HepG2 (cell line): Measurements from ENCODE around the gene MRPL54. TPM values are rescaled to one million over a fixed set of nuclear protein-coding genes. Genes with fewer than 3 reads are reported as not detected.

Experiments used
- AHR ChIP-seq: IDR thresholded peaks from 2 replicates; pipeline ENCODE4 v1.6.1; 2018; ENCODE audit warnings: missing genetic modification reagents, missing compliant biosample characterization
- ATRX ChIP-seq: sonication (generic); formaldehyde crosslinking; IDR thresholded peaks from 2 replicates; pipeline ENCODE4 v1.4.0; 2020; ENCODE audit warnings: missing genetic modification reagents, borderline replicate concordance
- CREB1 ChIP-seq, 2 experiments: fragments of 450-650 bp in 1 of 2; IDR thresholded peaks; 2 replicates each; pipeline ENCODE4 v1.6.1; 2016 to 2017; ENCODE audit warnings: control low read depth in 1 of 2, mild to moderate bottlenecking in 1 of 2, missing compliant biosample characterization in 1 of 2, missing genetic modification characterization in 1 of 2
- HDAC2 ChIP-seq: sonication (generic); formaldehyde crosslinking; IDR thresholded peaks from 2 replicates; pipeline ENCODE4 v1.4.0; 2020; ENCODE audit warnings: missing genetic modification reagents
- MAZ ChIP-seq, 2 experiments: sonication (generic) in 1 of 2; formaldehyde crosslinking in 1 of 2; IDR thresholded peaks; 2 replicates each; pipeline versions ENCODE4 v1.5.0 to v1.6.1; 2012 to 2020; ENCODE audit warnings: low read depth in 2 of 2, mild to moderate bottlenecking in 2 of 2, borderline replicate concordance in 1 of 2, improper control_type of control experiment in 1 of 2, low read length in 1 of 2, missing genetic modification reagents in 1 of 2, moderate library complexity in 1 of 2
- PHF5A ChIP-seq: IDR thresholded peaks from one replicate; pipeline ENCODE4 v1.6.1; 2018; ENCODE audit warnings: low read depth, missing genetic modification reagents; ENCODE audit not compliant: unreplicated experiment
- POGZ ChIP-seq: sonication (generic); formaldehyde crosslinking; IDR thresholded peaks from 2 replicates; pipeline ENCODE4 v1.4.0; 2020; ENCODE audit warnings: mild to moderate bottlenecking, missing genetic modification reagents
- POLR2G ChIP-seq: fragments of 200-400 bp; formaldehyde crosslinking; IDR thresholded peaks from 2 replicates; pipeline ENCODE4 v1.6.1; 2018; ENCODE audit warnings: mild to moderate bottlenecking, low read depth, low read length, moderate library complexity
- ZNF546 ChIP-seq: sonication (generic); formaldehyde crosslinking; conservative IDR thresholded peaks from 2 replicates; pipeline ENCODE4 v1.8.1; 2023; ENCODE audit warnings: mild to moderate bottlenecking, missing genetic modification reagents
- polyA plus RNA-seq, 8 experiments: library from polyadenylated mRNA; depleted of rRNA in 3 of 8; stranded (reverse) in 7 of 8; unstranded in 1 of 8; fragments of >200 nt; fragmentation: Illumina TruSeq in 4 of 8; extraction: Trizol in 4 of 8; gene quantifications; 2 replicates each; pipeline versions ENCODE4 v1.2.1 to v1.2.3, GENCODE V29; 2011 to 2016; ENCODE audit warnings: low read depth in 4 of 8, missing spikeins in 1 of 8, mixed read lengths in 1 of 8; ENCODE audit not compliant: insufficient read depth in 1 of 8
- total RNA-seq, 5 experiments: library from RNA; depleted of rRNA; stranded (reverse); fragments of >200 nt; fragmentation: Illumina TruSeq; extraction: Trizol; gene quantifications; 2 replicates each; pipeline ENCODE4 v1.2.3, GENCODE V29; 2016; ENCODE audit warnings: low read depth in 1 of 5
- TF ChIP-seq, protein P1 (sequence below): sonication (generic); formaldehyde crosslinking; IDR thresholded peaks from 2 replicates; pipeline ENCODE4; 2020; ENCODE audit warnings: missing genetic modification reagents, mild to moderate bottlenecking, borderline replicate concordance
- TF ChIP-seq, protein P2 (sequence below): sonication (generic); formaldehyde crosslinking; IDR thresholded peaks from 2 replicates; pipeline ENCODE4 v1.4.0; 2020; ENCODE audit warnings: missing genetic modification reagents, borderline replicate concordance
- TF ChIP-seq, protein P3 (sequence below): sonication (generic); formaldehyde crosslinking; IDR thresholded peaks from 2 replicates; pipeline ENCODE4 v1.4.0; 2020; ENCODE audit warnings: missing genetic modification reagents, mild to moderate bottlenecking, borderline replicate concordance
- TF ChIP-seq, protein P4 (sequence below), 2 experiments: sonication (generic) in 1 of 2; formaldehyde crosslinking in 1 of 2; IDR thresholded peaks; 2 replicates each; pipeline versions ENCODE4 v1.6.1 to v1.9.0; 2014 to 2022; ENCODE audit warnings: antibody characterized with exemption in 1 of 2, borderline replicate concordance in 1 of 2, inconsistent platforms in 1 of 2, low read depth in 1 of 2, missing genetic modification reagents in 1 of 2

Gene MRPL54
- total and polyA plus RNA-seq, 2 of the 13 experiments (the other 11 are each of a cell fraction or from before 2014, with no cell fraction given) = 36.8 to 66.9 TPM

DNA sequence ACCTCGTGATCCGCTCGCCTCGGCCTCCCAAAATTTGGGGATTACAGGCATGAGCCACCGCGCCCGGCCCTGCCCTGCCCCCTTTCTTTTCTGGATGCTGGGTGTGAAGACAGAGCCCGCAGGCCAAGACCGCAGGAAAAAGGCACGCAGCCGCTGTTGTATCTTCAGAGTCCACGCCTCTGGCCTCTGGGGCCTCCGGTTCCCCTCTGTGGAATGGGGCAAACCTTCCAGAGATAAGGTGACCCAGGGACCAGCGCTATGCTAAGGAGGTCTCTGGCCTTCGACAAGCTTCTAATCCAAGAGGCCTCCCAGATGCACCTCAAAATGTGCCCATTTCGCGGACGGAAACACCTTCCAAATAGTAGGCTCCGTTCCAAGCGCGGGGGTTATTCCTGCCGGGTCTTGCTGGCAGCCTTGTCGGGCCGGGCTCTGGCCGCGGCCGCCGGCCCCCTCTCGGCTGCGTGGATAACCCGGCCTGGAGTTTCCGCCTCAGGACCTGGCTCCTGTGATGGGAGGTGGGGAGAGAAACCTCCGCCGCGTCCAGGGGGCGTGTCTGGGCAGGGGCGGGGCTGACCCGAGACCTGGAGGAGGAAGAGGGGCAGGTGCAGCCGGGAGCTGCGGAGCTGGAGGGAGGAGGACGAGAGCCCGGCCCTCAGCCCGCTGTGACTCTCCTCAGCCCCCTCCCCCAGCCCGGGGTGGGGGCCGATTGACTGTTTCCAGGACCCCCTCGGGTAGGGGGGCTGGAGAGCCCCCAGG, 41.2 kb upstream of the MRPL54 start (continued):
- TF ChIP-seq, protein P1, sequence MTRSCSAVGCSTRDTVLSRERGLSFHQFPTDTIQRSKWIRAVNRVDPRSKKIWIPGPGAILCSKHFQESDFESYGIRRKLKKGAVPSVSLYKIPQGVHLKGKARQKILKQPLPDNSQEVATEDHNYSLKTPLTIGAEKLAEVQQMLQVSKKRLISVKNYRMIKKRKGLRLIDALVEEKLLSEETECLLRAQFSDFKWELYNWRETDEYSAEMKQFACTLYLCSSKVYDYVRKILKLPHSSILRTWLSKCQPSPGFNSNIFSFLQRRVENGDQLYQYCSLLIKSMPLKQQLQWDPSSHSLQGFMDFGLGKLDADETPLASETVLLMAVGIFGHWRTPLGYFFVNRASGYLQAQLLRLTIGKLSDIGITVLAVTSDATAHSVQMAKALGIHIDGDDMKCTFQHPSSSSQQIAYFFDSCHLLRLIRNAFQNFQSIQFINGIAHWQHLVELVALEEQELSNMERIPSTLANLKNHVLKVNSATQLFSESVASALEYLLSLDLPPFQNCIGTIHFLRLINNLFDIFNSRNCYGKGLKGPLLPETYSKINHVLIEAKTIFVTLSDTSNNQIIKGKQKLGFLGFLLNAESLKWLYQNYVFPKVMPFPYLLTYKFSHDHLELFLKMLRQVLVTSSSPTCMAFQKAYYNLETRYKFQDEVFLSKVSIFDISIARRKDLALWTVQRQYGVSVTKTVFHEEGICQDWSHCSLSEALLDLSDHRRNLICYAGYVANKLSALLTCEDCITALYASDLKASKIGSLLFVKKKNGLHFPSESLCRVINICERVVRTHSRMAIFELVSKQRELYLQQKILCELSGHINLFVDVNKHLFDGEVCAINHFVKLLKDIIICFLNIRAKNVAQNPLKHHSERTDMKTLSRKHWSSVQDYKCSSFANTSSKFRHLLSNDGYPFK (CRISPR knock-in tag) = peak; percentile 52; the same call in 1 of the 2 replicates
- TF ChIP-seq CREB1 (IDR thresholded peaks at IDR 0.05) = 0 out of 2 replicates have a peak, but pooled peaks have one; percentile 7
- no peak for TF ChIP-seq CREB1 (CRISPR knock-in tag; IDR thresholded peaks at IDR 0.05)
- TF ChIP-seq AHR = peak; percentile 75; the same call in 1 of the 2 replicates
- TF ChIP-seq, protein P2, sequence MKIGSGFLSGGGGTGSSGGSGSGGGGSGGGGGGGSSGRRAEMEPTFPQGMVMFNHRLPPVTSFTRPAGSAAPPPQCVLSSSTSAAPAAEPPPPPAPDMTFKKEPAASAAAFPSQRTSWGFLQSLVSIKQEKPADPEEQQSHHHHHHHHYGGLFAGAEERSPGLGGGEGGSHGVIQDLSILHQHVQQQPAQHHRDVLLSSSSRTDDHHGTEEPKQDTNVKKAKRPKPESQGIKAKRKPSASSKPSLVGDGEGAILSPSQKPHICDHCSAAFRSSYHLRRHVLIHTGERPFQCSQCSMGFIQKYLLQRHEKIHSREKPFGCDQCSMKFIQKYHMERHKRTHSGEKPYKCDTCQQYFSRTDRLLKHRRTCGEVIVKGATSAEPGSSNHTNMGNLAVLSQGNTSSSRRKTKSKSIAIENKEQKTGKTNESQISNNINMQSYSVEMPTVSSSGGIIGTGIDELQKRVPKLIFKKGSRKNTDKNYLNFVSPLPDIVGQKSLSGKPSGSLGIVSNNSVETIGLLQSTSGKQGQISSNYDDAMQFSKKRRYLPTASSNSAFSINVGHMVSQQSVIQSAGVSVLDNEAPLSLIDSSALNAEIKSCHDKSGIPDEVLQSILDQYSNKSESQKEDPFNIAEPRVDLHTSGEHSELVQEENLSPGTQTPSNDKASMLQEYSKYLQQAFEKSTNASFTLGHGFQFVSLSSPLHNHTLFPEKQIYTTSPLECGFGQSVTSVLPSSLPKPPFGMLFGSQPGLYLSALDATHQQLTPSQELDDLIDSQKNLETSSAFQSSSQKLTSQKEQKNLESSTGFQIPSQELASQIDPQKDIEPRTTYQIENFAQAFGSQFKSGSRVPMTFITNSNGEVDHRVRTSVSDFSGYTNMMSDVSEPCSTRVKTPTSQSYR (CRISPR knock-in tag) = peak; percentile 47; the same call in 1 of the 2 replicates
- TF ChIP-seq MAZ (IDR thresholded peaks at IDR 0.05; ENCODE audit: borderline replicate concordance, low read depth, low read length) = peak; percentile 96
- TF ChIP-seq MAZ (CRISPR knock-in tag; IDR thresholded peaks at IDR 0.05; ENCODE audit: low read depth) = peak; percentile 91
- TF ChIP-seq ZNF546 (CRISPR knock-in tag) = peak; percentile 78; the same call in 1 of the 2 replicates
- TF ChIP-seq, protein P3, sequence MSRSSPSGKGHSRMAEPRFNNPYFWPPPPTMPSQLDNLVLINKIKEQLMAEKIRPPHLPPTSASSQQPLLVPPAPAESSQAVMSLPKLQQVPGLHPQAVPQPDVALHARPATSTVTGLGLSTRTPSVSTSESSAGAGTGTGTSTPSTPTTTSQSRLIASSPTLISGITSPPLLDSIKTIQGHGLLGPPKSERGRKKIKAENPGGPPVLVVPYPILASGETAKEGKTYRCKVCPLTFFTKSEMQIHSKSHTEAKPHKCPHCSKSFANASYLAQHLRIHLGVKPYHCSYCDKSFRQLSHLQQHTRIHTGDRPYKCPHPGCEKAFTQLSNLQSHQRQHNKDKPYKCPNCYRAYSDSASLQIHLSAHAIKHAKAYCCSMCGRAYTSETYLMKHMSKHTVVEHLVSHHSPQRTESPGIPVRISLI (CRISPR knock-in tag) = no peak
- peak; percentile 61 for TF ChIP-seq PHF5A (CRISPR knock-in tag)
- TF ChIP-seq, protein P4, sequence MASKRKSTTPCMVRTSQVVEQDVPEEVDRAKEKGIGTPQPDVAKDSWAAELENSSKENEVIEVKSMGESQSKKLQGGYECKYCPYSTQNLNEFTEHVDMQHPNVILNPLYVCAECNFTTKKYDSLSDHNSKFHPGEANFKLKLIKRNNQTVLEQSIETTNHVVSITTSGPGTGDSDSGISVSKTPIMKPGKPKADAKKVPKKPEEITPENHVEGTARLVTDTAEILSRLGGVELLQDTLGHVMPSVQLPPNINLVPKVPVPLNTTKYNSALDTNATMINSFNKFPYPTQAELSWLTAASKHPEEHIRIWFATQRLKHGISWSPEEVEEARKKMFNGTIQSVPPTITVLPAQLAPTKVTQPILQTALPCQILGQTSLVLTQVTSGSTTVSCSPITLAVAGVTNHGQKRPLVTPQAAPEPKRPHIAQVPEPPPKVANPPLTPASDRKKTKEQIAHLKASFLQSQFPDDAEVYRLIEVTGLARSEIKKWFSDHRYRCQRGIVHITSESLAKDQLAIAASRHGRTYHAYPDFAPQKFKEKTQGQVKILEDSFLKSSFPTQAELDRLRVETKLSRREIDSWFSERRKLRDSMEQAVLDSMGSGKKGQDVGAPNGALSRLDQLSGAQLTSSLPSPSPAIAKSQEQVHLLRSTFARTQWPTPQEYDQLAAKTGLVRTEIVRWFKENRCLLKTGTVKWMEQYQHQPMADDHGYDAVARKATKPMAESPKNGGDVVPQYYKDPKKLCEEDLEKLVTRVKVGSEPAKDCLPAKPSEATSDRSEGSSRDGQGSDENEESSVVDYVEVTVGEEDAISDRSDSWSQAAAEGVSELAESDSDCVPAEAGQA (IDR thresholded peaks at IDR 0.05; ENCODE audit: low read depth) = no peak
- TF ChIP-seq, protein P4 (CRISPR knock-in tag; IDR thresholded peaks at IDR 0.05; ENCODE audit: borderline replicate concordance) = no peak
- peak; percentile 80 for TF ChIP-seq HDAC2 (CRISPR knock-in tag)
- 0 out of 2 replicates have a peak, but pooled peaks have one; percentile 21 for TF ChIP-seq POGZ (CRISPR knock-in tag)
- TF ChIP-seq ATRX = no peak
- peak; percentile 46; the same call in 1 of the 2 replicates for TF ChIP-seq POLR2G
